Mucosa of descending colon (tissue), 3 donors: Measurements from ENCODE around the gene C20orf96. TPM values are rescaled to one million over a fixed set of nuclear protein-coding genes. Genes with fewer than 3 reads are reported as not detected.

Source experiments
- ATAC-seq: fragments of 200-7000 bp; cut with Tn5 transposase; one replicate; pipeline ENCODE4 v1.9.1; 2020; ENCODE audit warnings: mild to moderate bottlenecking, moderate library complexity
- DNase-seq, 3 donors: peaks; one replicate each; pipeline ENCODE4 v3.0.0-alpha.2; 2020
- H3K36me3 ChIP-seq: fragments of 200-600 bp; one replicate; pipeline ENCODE4 v1.8.0; 2021; ENCODE audit warnings: low read depth, mild to moderate bottlenecking
- H3K4me1 ChIP-seq: fragments of 200-600 bp; one replicate; pipeline ENCODE4 v1.8.0; 2021; ENCODE audit warnings: low read depth, mild to moderate bottlenecking
- H3K4me3 ChIP-seq: fragments of 200-600 bp; one replicate; pipeline ENCODE4 v1.8.0; 2021; ENCODE audit warnings: mild to moderate bottlenecking
- H3K9me3 ChIP-seq: fragments of 200-600 bp; one replicate; pipeline ENCODE4 v1.8.0; 2021; ENCODE audit warnings: mild to moderate bottlenecking
- intact Hi-C, 2 donors: fragments of 100-400 bp; cut with DNase I in 1 of 2; cut with micrococcal nuclease in 1 of 2; formaldehyde crosslinking; loops; one replicate each; pipeline versions ENCODE4 v1.11.0 to v1.11.1; 2022; cut with DNase I, micrococcal nuclease
- total RNA-seq, 3 donors: library from RNA; stranded (reverse); fragmentation: NEBNext Ultra II Directional in 2 of 3; extraction: Animal tissue kit (Norgen Biotek cat#: 25700) in 2 of 3; gene quantifications; one replicate each; pipeline versions ENCODE4 v1.2.1 to v1.2.4, GENCODE V29; 2021 to 2023
- TF ChIP-seq, protein P1 (sequence below): fragments of 200-600 bp; IDR thresholded peaks from one replicate; pipeline ENCODE4 v1.8.0; 2022; ENCODE audit warnings: antibody characterized with exemption, mild to moderate bottlenecking
- donor health status: DM: no; HTN: no; CAD: no; lungs with moderate emphysema.
- donor health status: DM: no; HTN: no; CAD: no.
- donor health status: DM: no; HTN: yes; CAD: no.

C20orf96 gene
- total RNA-seq, 3 donors from 2014 or later: 6.8 to 12.1 (median 11.3) TPM

DNA sequence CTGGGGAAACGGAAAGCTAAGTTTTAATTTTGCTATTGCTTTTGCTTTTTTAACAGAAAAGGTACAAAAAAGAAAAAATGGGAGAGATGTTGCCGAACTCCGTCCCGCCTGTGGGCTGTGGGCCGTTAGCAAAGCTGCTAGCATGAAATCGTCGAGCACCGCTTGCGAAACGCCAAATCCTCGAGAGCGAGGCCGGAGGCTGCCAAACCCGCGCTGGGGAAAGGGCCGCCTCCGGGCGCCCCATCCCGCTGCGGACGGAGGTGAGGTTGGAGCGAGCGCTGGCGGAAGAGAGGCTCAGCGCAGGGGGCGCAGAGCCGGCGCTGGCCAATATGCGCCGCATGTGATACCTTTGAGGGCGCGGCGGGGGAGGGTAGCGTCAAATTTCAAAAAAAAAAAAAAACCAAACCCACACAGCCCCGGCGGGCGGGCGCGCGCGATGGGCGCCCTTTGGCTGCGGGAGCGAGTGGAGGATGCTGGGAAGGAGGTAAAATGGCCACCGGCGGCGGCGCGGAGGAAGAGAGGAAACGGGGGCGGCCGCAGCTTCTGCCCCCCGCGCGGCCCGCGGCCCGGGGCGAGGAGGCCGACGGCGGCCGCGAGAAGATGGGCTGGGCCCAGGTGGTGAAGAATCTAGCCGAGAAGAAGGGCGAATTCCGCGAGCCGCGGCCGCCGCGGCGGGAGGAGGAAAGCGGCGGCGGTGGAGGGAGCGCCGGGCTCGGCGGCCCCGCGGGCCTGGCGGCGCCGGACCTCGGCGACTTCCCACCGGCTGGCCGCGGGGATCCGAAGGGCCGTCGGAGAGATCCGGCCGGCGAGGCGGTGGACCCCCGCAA, 6.8 kb upstream of the C20orf96 start, which contains the start of gene ZCCHC3:
ZCCHC3 (plus strand) TSS at position 473 of the 827 bp plus-strand sequence; CDS start at position 490, 17 bp downstream.
- TF ChIP-seq, protein P1, sequence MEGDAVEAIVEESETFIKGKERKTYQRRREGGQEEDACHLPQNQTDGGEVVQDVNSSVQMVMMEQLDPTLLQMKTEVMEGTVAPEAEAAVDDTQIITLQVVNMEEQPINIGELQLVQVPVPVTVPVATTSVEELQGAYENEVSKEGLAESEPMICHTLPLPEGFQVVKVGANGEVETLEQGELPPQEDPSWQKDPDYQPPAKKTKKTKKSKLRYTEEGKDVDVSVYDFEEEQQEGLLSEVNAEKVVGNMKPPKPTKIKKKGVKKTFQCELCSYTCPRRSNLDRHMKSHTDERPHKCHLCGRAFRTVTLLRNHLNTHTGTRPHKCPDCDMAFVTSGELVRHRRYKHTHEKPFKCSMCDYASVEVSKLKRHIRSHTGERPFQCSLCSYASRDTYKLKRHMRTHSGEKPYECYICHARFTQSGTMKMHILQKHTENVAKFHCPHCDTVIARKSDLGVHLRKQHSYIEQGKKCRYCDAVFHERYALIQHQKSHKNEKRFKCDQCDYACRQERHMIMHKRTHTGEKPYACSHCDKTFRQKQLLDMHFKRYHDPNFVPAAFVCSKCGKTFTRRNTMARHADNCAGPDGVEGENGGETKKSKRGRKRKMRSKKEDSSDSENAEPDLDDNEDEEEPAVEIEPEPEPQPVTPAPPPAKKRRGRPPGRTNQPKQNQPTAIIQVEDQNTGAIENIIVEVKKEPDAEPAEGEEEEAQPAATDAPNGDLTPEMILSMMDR: no peak
- DNase-seq: peak; percentile 85 to 89 (median 88)
- Histone ChIP-seq H3K9me3 (no peaks in the 10 kb centered on the region), H3K36me3 (no peaks in the 10 kb centered on the region), H3K4me1 (peaks cover 17% of the 10 kb centered on the region), H3K4me3 (peak within 1 kb of the TSS; percentile 90)
- intact Hi-C loops: no loop called here
- peak; percentile 84 for ATAC-seq

- H3K4me3 ChIP-seq: no peak overlapping the region
- intact Hi-C loops: no loop called here
- DNase-seq: no peak
These were observed 5.3 kb upstream of the C20orf96 start for GRCh38 chr20:295804-296203.

GRCh38 chr20:294602-295001, 4.1 kb upstream of the C20orf96 start:
- Histone ChIP-seq H3K36me3 (no peaks in the 10 kb centered on the region), H3K4me3 (no peak overlapping the region), H3K4me1 (peaks cover 14% of the 10 kb centered on the region), H3K9me3 (no peaks in the 10 kb centered on the region)
- DNase-seq (no peak), ATAC-seq (no peak)
- intact Hi-C loops: no loop called here
- TF ChIP-seq, protein P1: no peak

More at GRCh38 chr20:295804-296203, 5.3 kb upstream of the C20orf96 start:
- Histone ChIP-seq H3K4me1 (peaks cover 17% of the 10 kb centered on the region), H3K9me3 (no peaks in the 10 kb centered on the region), H3K36me3 (no peaks in the 10 kb centered on the region)
- TF ChIP-seq, protein P1: no peak
- ATAC-seq: no peak

DNA sequence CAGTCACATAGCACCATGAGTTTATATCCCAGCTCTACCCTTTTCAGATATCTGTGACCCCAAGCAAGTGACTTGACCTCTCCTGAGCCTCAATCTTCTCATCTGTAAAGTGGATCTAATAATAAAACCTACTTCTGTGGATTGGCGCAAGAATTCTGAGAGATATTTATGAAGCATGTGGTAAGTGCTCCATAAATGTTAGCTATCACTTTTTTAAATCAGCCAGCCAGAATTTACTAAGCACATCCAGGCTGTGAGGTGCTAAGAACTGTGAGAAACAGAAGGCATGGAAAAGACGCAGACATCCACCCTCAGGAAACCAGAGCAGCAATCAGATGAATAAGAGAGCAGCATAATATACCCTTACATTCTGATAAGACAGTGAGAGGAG, 862 bp downstream of the C20orf96 start:
- TF ChIP-seq, protein P1: no peak
- Histone ChIP-seq H3K4me3 (peak overlapping the region; percentile 31), H3K4me1 (peaks cover 8% of the 10 kb centered on the region), H3K9me3 (no peaks in the 10 kb centered on the region), H3K36me3 (no peaks in the 10 kb centered on the region)
- intact Hi-C loops: no loop called here
- DNase-seq (no peak), ATAC-seq (peak; percentile 18)

DNA sequence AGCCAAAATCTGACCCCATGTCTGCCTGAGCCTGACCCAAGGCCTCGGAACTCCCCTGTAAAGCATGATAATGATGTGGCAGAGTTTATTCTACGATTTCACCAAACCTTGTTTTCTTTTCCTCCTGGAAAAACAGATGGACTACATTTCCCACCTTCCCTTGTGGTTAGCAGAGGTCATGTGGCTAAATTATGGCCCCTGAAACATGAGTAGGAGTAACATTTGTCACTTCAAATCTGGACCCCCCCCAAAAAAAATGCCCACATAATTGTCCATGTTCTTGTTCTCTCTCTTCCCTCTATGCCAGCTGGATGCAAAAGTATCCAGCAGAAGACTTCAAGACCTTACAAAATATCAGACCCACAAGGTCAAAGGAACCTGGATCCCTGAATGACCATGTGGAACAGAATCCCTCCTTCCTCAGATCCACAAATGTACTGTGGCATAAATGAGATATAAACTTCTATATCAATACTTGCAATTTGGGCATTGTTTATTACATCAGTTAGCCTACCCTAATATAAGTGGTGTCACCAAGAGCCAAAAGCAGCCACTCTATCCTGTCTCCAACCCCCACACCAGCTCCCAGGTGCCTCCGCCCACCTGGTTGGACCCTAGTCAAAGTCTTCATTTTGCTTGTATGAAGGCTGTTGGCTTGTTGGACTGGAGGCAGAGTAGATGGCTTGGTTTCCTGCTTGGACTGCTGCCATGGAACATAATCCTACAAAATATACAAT, 1.4 kb downstream of the C20orf96 start:
- intact Hi-C loops: no loop called here
- Histone ChIP-seq H3K36me3 (no peaks in the 10 kb centered on the region), H3K4me1 (peaks cover 8% of the 10 kb centered on the region), H3K4me3 (no peak overlapping the region), H3K9me3 (no peaks in the 10 kb centered on the region)
- TF ChIP-seq, protein P1: no peak
- peak in 2 of 3 donors; percentile 51 to 74 for DNase-seq
- ATAC-seq: peak; percentile 46
